ENCODE results near the gene RASGRP2. TPM values are rescaled to one million over a fixed set of nuclear protein-coding genes. Genes with fewer than 3 reads are reported as not detected.

Gene RASGRP2
- total and polyA plus RNA-seq, 2 of the 8 experiments (the other 6 are each of a cell fraction or from before 2014, with no cell fraction given): 40.6 to 45.7 TPM

- CTCF ChIA-PET (ENCODE audit: partially characterized antibody): interaction anchor here (0.6 to 10.0 kb wide), 16 partner anchors 9 to 241 kb away, joined by 3 to 101 read pairs (median 18); partner anchors contain the start of gene RASGRP2
- Histone ChIP-seq H3K36me3 (ENCODE audit: control insufficient read depth in 2 of 4, insufficient read depth in 4 of 4, low read length in 3 of 4) (no peaks in the 10 kb centered on the region), H3K18ac (ENCODE audit: extremely low read depth, low read length) (no peak overlapping the region), H3K14ac (ENCODE audit: insufficient read length) (no peak overlapping the region), H3K4me2 (ENCODE audit: insufficient read depth in 1 of 2, low read depth in 2 of 2, low read length in 2 of 2) (no peak overlapping the region), H3K23ac (ENCODE audit: insufficient read length) (no peak overlapping the region), H4K8ac (ENCODE audit: extremely low read depth, insufficient read depth, low read length) (no peak overlapping the region), H3K23me2 (ENCODE audit: low read depth, low read length) (peaks cover 2% of the 10 kb centered on the region; the same call in 1 of the 2 replicates), H2BK20ac (ENCODE audit: low read length) (no peak overlapping the region), H3K9me3 (ENCODE audit: insufficient read depth in 2 of 2, low read depth in 1 of 2, low read length in 1 of 2) (no peaks in the 10 kb centered on the region), H3K9ac (replicated peaks in 1 of 4; ENCODE audit: extremely low read depth in 1 of 4, low read depth in 3 of 4, low read length in 3 of 4) (no peak overlapping the region), H4K20me1 (replicated peaks in 1 of 2; ENCODE audit: control insufficient read depth in 1 of 2, insufficient read depth in 2 of 2, low read length in 2 of 2) (no peaks in the 10 kb centered on the region), H3K4me3 (ENCODE audit: extremely low read depth in 1 of 4, insufficient read depth in 2 of 4, low read depth in 3 of 4, low read length in 4 of 4) (no peak overlapping the region), H2BK12ac (ENCODE audit: low read depth, low read length) (no peak overlapping the region), H3K4ac (replicated peaks; ENCODE audit: insufficient read length, low read depth, low read length) (no peak overlapping the region), H2BK15ac (ENCODE audit: low read length) (no peak overlapping the region), H3K79me2 (ENCODE audit: control insufficient read depth in 1 of 2, insufficient read depth in 2 of 2, low read length in 2 of 2) (no peaks in the 10 kb centered on the region), H4K5ac (ENCODE audit: insufficient read length, low read depth, low read length) (no peak overlapping the region), H2BK120ac (replicated peaks; ENCODE audit: low read depth, low read length) (no peak overlapping the region), H4K91ac (replicated peaks; ENCODE audit: insufficient read length, low read length) (no peak overlapping the region), H2AK5ac (ENCODE audit: low read depth, low read length) (no peak overlapping the region), H2BK5ac (ENCODE audit: low read depth, low read length) (no peak overlapping the region), H2AFZ (ENCODE audit: low read length) (no peak overlapping the region), H3K4me1 (replicated peaks in 1 of 4; ENCODE audit: control insufficient read depth in 3 of 4, insufficient read depth in 4 of 4, low read length in 3 of 4) (peaks cover 0 to 4% (median 0%) of the 10 kb centered on the region in 4 experiments; a peak in 3 of 7 replicates), H3K27me3 (replicated peaks in 1 of 4; ENCODE audit: control insufficient read depth in 3 of 4, extremely low read depth in 1 of 4, insufficient read depth in 3 of 4, low read length in 3 of 4) (peaks cover 0 to 2% (median under 1%) of the 10 kb centered on the region in 4 experiments; a peak in 2 of 7 replicates), H3K27ac (ENCODE audit: low read depth, low read length) (no peak overlapping the region), H3K79me1 (ENCODE audit: low read depth, low read length) (no peaks in the 10 kb centered on the region), H3K56ac (replicated peaks; ENCODE audit: insufficient read length, low read depth, low read length) (no peak overlapping the region)
- no peak for TF ChIP-seq ASH2L (IDR thresholded peaks at IDR 0.05; ENCODE audit: low read length)
- TF ChIP-seq SIN3A (conservative IDR thresholded peaks at IDR 0.05 in 1 of 2, IDR thresholded peaks at IDR 0.05 in 1 of 2; ENCODE audit: low read depth in 1 of 2, low read length in 2 of 2): no peak
- TF ChIP-seq SUZ12 (IDR thresholded peaks at IDR 0.05; ENCODE audit: low read length): no peak
- no peak for TF ChIP-seq KDM1A (IDR thresholded peaks at IDR 0.05; ENCODE audit: borderline replicate concordance, low read length)
- TF ChIP-seq NRF1 (IDR thresholded peaks at IDR 0.05; ENCODE audit: low read depth, low read length): no peak
- no peak for TF ChIP-seq BCL11A (IDR thresholded peaks at IDR 0.05; ENCODE audit: low read depth in 2 of 2, low read length in 2 of 2)
- no peak for TF ChIP-seq POU5F1 (IDR thresholded peaks at IDR 0.05; ENCODE audit: low read depth, low read length)
- TF ChIP-seq ATF2 (IDR thresholded peaks at IDR 0.05; ENCODE audit: low read length): no peak
- POLR2A ChIA-PET (ENCODE audit: partially characterized antibody): interaction anchor here (1.0 kb wide), 1 partner anchor 26 kb away, joined by 3 read pairs; no protein-coding TSS in a partner anchor
- FAIRE-seq (no peak), DNase-seq (ENCODE audit: low read depth in 1 of 2, low spot score in 2 of 2) (no peak)
- WGBS, 2 experiments (ENCODE audit: extremely low coverage in 1 of 2, insufficient coverage in 1 of 2, insufficient read length in 1 of 2, insufficient replicate concordance in 2 of 2, low coverage in 1 of 2, low lambda C conversion rate in 2 of 2, missing lambda C conversion rate in 1 of 2): 95% methylated on average over 4 of the region's 8 CpGs; no CpG with 5 or more reads in 1 of the 2 experiments
Observed at GRCh38 chr11:64690235-64690634, 53.7 kb downstream of the RASGRP2 start.
